ENCODE measurements around the gene CFAP97D2. TPM values are rescaled to one million over a fixed set of nuclear protein-coding genes. Genes with fewer than 3 reads are reported as not detected.

The CFAP97D2 gene
- total RNA-seq, 5 donors from 2014 or later (not counting 1 experiment from before 2014, with no cell fraction given), result 0.92 to 4.5 (median 2.6) TPM

DNA sequence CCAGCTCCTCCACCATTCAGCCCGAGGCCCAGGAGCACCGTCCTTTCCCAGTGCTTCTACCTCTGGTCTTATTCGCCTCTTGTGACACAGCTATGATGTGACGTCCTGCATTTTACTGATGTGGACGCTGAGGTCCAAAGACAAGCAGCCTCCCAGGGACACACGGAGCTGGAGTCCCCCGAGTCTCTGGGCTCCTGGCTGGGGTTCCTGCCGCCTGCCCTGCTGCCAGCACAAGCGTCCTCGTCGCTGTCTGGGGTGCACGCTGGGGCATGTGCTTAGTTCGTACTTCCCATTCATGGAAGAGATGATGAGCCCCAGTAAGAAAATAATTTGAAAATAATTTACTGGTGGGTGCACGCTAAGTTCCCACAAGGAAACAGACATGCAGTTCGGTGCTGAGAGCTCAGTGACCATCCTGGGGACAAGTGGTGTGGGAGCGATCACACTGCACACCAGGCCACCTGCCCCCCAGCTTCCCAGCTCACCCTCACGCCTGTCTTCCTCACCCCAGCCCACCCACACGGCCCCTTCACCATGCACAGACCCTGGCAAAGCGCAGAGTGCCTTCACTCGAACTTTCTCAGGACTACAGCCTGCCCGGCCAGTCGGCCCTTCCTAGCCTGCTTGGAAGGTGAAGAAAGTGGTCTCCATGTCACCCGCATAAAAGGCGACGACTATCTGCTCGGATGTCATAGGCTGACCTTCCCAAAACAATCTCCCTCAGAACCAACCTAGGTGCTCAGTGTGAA, 14.2 kb upstream of the CFAP97D2 start:
- H3K27ac Mint-ChIP-seq, result peak overlapping the region; percentile 36 to 84
- H3K4me1 ChIP-seq (ENCODE audit: control insufficient read depth in 1 of 2, extremely low read depth in 1 of 2, insufficient read depth in 2 of 2, low read length in 2 of 2), result peaks cover 20 to 66% of the 10 kb centered on the region in 2 experiments
- no peaks in the 10 kb centered on the region for H3K36me3 ChIP-seq (ENCODE audit: control insufficient read depth in 2 of 2, extremely low read depth in 1 of 2, insufficient read depth in 1 of 2, low read length in 1 of 2)
- H3K9me3 ChIP-seq, result no peaks in the 10 kb centered on the region
- H3K27me3 ChIP-seq (replicated peaks in 1 of 2; ENCODE audit: control insufficient read depth in 2 of 2, extremely low read depth in 1 of 2, insufficient read depth in 2 of 2, low read length in 1 of 2), result peaks cover 0 to 10% of the 10 kb centered on the region in 2 experiments
- ChIA-PET POLR2A (no interaction called here), CTCF (no interaction called here)
- no peaks in the 10 kb centered on the region for H3K27me3 Mint-ChIP-seq
- 92% methylated on average over 20 of the region's 26 CpGs for WGBS (ENCODE audit: insufficient coverage)
- H3K4me3 ChIP-seq (ENCODE audit: control insufficient read depth in 1 of 2, extremely low read depth in 1 of 2, low read length in 1 of 2), result no peak overlapping the region
- no peak for ATAC-seq (replicated peaks in 1 of 4)
- peaks cover 82 to 86% (median 84%) of the 10 kb centered on the region in 3 donors for H3K4me1 Mint-ChIP-seq
- no peak overlapping the region for H3K4me3 Mint-ChIP-seq
- no peak overlapping the region for H3K27ac ChIP-seq (ENCODE audit: low read length)
- H3K9me3 Mint-ChIP-seq, result peaks cover 0 to 4% (median 2%) of the 10 kb centered on the region in 3 donors
- DNase-seq, result no peak
- peaks cover 4% of the 10 kb centered on the region for H3K36me3 Mint-ChIP-seq

DNA sequence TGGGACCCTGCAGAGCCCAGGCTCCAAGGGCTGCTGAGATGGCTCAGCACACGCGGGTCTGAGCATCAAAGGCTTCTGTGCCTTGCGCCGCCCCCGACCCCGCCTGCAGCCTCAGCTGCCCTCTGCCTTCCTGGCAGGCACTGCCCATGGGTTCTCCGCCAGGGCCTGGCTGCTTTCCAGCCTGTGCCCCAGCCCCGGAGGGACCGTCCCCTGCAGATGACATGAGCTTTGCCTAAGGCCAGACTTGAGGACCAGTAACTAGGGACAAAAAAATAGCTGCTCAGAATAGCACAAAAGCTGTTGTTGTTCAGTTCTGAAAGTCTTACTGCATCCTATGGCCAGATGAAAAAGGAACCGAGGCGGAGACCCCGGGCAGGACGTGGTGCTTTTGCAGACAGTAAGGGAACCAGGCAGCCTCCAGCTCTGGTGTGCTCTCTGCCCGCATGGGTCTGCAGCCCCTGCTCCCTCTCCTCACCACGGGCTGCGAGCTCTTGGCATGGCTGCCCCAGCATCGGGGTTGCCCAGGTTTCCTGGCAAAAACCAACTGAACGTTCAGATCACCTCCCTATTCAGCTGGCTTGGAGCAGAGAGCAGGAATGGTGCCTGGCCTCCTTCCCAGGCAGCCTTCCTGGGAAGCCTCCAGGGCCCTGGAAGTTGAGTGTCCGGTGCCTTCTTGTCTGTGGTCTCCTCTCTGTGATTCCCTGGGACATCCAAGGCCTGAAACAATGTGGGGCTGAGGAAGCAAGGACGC, 12.5 kb upstream of the CFAP97D2 start:
- H3K9me3 ChIP-seq, result no peaks in the 10 kb centered on the region
- 75% methylated on average over 20 of the region's 20 CpGs for WGBS (ENCODE audit: insufficient coverage)
- peak overlapping the region; percentile 66 to 77 for H3K27ac Mint-ChIP-seq
- ChIA-PET CTCF (interaction anchor here in 1 of 2 donors (0.6 kb wide), 1 partner anchor 47 kb away, joined by 7 read pairs; no protein-coding TSS in a partner anchor), POLR2A (interaction anchor here in 1 of 2 donors (0.6 kb wide), 1 partner anchor 35 kb away, joined by 3 read pairs; no protein-coding TSS in a partner anchor)
- H3K27ac ChIP-seq (ENCODE audit: low read length), result no peak overlapping the region
- peaks cover 0 to 10% of the 10 kb centered on the region in 2 experiments for H3K27me3 ChIP-seq (replicated peaks in 1 of 2; ENCODE audit: control insufficient read depth in 2 of 2, extremely low read depth in 1 of 2, insufficient read depth in 2 of 2, low read length in 1 of 2)
- H3K4me3 Mint-ChIP-seq, result peak overlapping the region in 1 of 3 donors; percentile 51
- peaks cover 4% of the 10 kb centered on the region for H3K36me3 Mint-ChIP-seq
- H3K27me3 Mint-ChIP-seq, result no peaks in the 10 kb centered on the region
- H3K4me3 ChIP-seq (ENCODE audit: control insufficient read depth in 1 of 2, extremely low read depth in 1 of 2, low read length in 1 of 2), result no peak overlapping the region
- H3K36me3 ChIP-seq (ENCODE audit: control insufficient read depth in 2 of 2, extremely low read depth in 1 of 2, insufficient read depth in 1 of 2, low read length in 1 of 2), result no peaks in the 10 kb centered on the region
- H3K4me1 ChIP-seq (ENCODE audit: control insufficient read depth in 1 of 2, extremely low read depth in 1 of 2, insufficient read depth in 2 of 2, low read length in 2 of 2), result peaks cover 19 to 53% of the 10 kb centered on the region in 2 experiments
- DNase-seq, result no peak
- H3K4me1 Mint-ChIP-seq, result peaks cover 65 to 69% (median 67%) of the 10 kb centered on the region in 3 donors
- H3K9me3 Mint-ChIP-seq, result peaks cover under 1 to 4% (median 2%) of the 10 kb centered on the region in 3 donors
- ATAC-seq (replicated peaks in 1 of 4), result no peak

DNA sequence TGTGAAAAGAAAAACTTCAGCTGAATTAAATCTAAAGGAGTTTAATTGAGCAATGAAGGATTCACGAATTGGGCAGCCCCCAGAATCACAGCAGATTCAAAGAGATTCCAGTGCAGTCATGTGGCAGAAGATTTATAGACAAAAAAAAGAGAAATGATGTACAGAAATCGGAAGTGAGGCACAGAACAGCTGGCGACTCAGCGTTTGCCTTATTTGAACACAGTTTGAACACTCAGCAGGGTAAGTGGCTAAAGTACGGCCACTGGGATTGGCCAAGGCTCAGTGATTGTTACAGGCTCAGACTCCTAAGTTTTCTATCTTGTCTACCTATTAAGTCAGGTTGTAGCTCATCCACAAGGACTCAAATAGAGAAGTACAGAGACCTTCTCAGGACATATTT, 11.6 kb upstream of the CFAP97D2 start:
- Histone ChIP-seq H3K4me1 (ENCODE audit: control insufficient read depth in 1 of 2, extremely low read depth in 1 of 2, insufficient read depth in 2 of 2, low read length in 2 of 2) (peaks cover 13 to 45% of the 10 kb centered on the region in 2 experiments), H3K4me3 (ENCODE audit: control insufficient read depth in 1 of 2, extremely low read depth in 1 of 2, low read length in 1 of 2) (no peak overlapping the region), H3K27me3 (replicated peaks in 1 of 2; ENCODE audit: control insufficient read depth in 2 of 2, extremely low read depth in 1 of 2, insufficient read depth in 2 of 2, low read length in 1 of 2) (peaks cover 0 to 10% of the 10 kb centered on the region in 2 experiments), H3K9me3 (no peaks in the 10 kb centered on the region), H3K27ac (ENCODE audit: low read length) (no peak overlapping the region), H3K36me3 (ENCODE audit: control insufficient read depth in 2 of 2, extremely low read depth in 1 of 2, insufficient read depth in 1 of 2, low read length in 1 of 2) (no peaks in the 10 kb centered on the region)
- ChIA-PET POLR2A (interaction anchor here in 1 of 2 donors (0.6 kb wide), 1 partner anchor 57 kb away, joined by 4 read pairs; no protein-coding TSS in a partner anchor), CTCF (interaction anchor here in 1 of 2 donors (0.6 kb wide), 1 partner anchor 38 kb away, joined by 4 read pairs; no protein-coding TSS in a partner anchor)
- DNase-seq (peak in 1 of 35 experiments; percentile 29), ATAC-seq (replicated peaks in 1 of 4) (peak in 2 of 4 experiments; percentile 32 to 79)
- 75% methylated on average over 5 of the region's 5 CpGs for WGBS (ENCODE audit: insufficient coverage)
- Mint-ChIP-seq H3K27me3 (no peaks in the 10 kb centered on the region), H3K4me3 (peak overlapping the region in 1 of 3 donors; percentile 51), H3K27ac (peak overlapping the region; percentile 46 to 77), H3K4me1 (peaks cover 56 to 60% (median 58%) of the 10 kb centered on the region in 3 donors), H3K9me3 (peaks cover 4 to 6% (median 4%) of the 10 kb centered on the region in 3 donors), H3K36me3 (peaks cover 4% of the 10 kb centered on the region)

DNA sequence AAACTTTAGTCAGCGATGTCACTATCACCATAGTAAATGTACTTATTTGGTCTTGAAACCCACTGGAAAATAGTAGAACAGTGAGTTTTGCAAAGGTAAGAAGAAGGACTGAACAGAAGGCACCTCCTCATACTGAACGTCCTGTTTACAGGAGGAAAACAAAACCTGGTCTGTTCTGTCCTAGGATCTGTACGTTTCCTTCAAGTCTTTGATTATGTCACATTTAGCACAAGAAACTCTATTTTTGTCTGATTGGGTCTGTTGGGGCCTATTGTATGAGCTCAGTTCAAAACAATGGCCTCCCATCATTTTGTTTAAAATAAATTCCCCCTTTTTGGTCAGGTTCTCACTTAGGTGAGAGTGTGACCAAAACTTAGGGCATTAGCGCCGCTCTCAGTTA, 11.2 kb upstream of the CFAP97D2 start:
- H3K4me3 Mint-ChIP-seq, result peak overlapping the region in 1 of 3 donors; percentile 51
- ATAC-seq (replicated peaks in 1 of 4), result peak; percentile 43 to 75 (median 58)

DNA sequence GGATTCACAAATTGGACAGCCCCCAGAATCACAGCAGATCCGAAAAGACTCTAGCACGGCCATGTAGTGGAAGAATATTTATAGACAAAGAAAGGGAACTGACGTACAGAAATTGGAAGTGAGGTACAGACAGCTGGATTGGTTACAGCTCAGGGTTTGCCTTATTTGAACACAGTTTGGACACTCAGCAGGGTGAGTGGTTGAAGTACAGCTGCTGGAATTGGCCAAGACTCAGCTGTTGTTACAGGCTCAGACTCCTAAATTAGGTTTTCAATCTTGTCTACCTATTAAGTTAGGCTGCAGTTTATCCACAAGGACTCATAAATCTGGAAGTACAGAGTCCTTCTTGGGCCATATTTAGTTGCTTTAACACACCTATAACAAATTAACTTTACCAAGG, 5.8 kb upstream of the CFAP97D2 start:
- no peak for ATAC-seq (replicated peaks in 1 of 4)
- peaks cover 4 to 21% (median 11%) of the 10 kb centered on the region in 3 donors for H3K9me3 Mint-ChIP-seq
- CTCF ChIA-PET, result no interaction called here
- Histone ChIP-seq H3K27me3 (replicated peaks in 1 of 2; ENCODE audit: control insufficient read depth in 2 of 2, extremely low read depth in 1 of 2, insufficient read depth in 2 of 2, low read length in 1 of 2) (no peaks in the 10 kb centered on the region), H3K9me3 (no peaks in the 10 kb centered on the region), H3K4me1 (ENCODE audit: control insufficient read depth in 1 of 2, extremely low read depth in 1 of 2, insufficient read depth in 2 of 2, low read length in 2 of 2) (peaks cover 0 to 35% of the 10 kb centered on the region in 2 experiments), H3K27ac (ENCODE audit: low read length) (no peak overlapping the region), H3K36me3 (ENCODE audit: control insufficient read depth in 2 of 2, extremely low read depth in 1 of 2, insufficient read depth in 1 of 2, low read length in 1 of 2) (no peaks in the 10 kb centered on the region), H3K4me3 (ENCODE audit: control insufficient read depth in 1 of 2, extremely low read depth in 1 of 2, low read length in 1 of 2) (no peak overlapping the region)
- POLR2A ChIA-PET, result no interaction called here
- H3K4me3 Mint-ChIP-seq, result no peak overlapping the region
- H3K4me1 Mint-ChIP-seq, result peaks cover 26 to 52% (median 36%) of the 10 kb centered on the region in 3 donors
- 92% methylated on average over 2 of the region's 3 CpGs for WGBS (ENCODE audit: insufficient coverage)
- DNase-seq, result no peak
- no peak overlapping the region for H3K27ac Mint-ChIP-seq
- no peaks in the 10 kb centered on the region for H3K27me3 Mint-ChIP-seq
- peaks cover 6% of the 10 kb centered on the region for H3K36me3 Mint-ChIP-seq

More for the DNA sequence above, 11.2 kb upstream of the CFAP97D2 start:
- no peak for DNase-seq
- ChIA-PET POLR2A (interaction anchor here in 1 of 2 donors (0.6 kb wide), 2 partner anchors 20 to 57 kb away, joined by 4 to 6 read pairs; no protein-coding TSS in a partner anchor), CTCF (interaction anchor here in 1 of 2 donors (0.6 kb wide), 1 partner anchor 38 kb away, joined by 4 read pairs; no protein-coding TSS in a partner anchor)
- Histone ChIP-seq H3K27ac (ENCODE audit: low read length) (no peak overlapping the region), H3K4me1 (ENCODE audit: control insufficient read depth in 1 of 2, extremely low read depth in 1 of 2, insufficient read depth in 2 of 2, low read length in 2 of 2) (peaks cover 10 to 40% of the 10 kb centered on the region in 2 experiments), H3K4me3 (ENCODE audit: control insufficient read depth in 1 of 2, extremely low read depth in 1 of 2, low read length in 1 of 2) (no peak overlapping the region), H3K27me3 (replicated peaks in 1 of 2; ENCODE audit: control insufficient read depth in 2 of 2, extremely low read depth in 1 of 2, insufficient read depth in 2 of 2, low read length in 1 of 2) (peaks cover 0 to 10% of the 10 kb centered on the region in 2 experiments), H3K36me3 (ENCODE audit: control insufficient read depth in 2 of 2, extremely low read depth in 1 of 2, insufficient read depth in 1 of 2, low read length in 1 of 2) (no peaks in the 10 kb centered on the region), H3K9me3 (no peaks in the 10 kb centered on the region)
- peaks cover 4% of the 10 kb centered on the region for H3K36me3 Mint-ChIP-seq
- 100% methylated on average over 2 of the region's 5 CpGs for WGBS (ENCODE audit: insufficient coverage)
- H3K27me3 Mint-ChIP-seq, result no peaks in the 10 kb centered on the region
- peaks cover 4 to 6% (median 5%) of the 10 kb centered on the region in 3 donors for H3K9me3 Mint-ChIP-seq
- peaks cover 52 to 55% (median 54%) of the 10 kb centered on the region in 3 donors for H3K4me1 Mint-ChIP-seq
- peak overlapping the region; percentile 46 to 77 for H3K27ac Mint-ChIP-seq

DNA sequence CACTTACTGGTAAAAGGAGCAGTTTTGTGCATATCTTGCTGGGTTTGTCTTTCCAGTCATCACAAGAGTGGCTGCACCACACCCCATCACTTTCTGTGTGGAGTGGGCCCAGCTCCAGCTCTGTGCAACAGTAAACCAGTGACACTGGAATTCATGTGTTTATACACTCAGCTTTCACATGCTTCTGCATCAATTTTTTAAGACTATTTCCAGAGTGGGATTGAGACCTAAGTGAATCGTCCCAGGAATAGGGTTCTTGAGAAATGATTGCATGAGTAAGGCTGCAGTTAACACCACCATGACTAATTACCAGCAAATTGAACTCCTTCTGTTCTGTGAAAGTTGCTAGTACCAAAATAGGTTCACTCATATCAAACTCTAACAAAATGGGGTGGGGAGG, 5.3 kb upstream of the CFAP97D2 start:
- peaks cover 0 to 38% of the 10 kb centered on the region in 2 experiments for H3K4me1 ChIP-seq (ENCODE audit: control insufficient read depth in 1 of 2, extremely low read depth in 1 of 2, insufficient read depth in 2 of 2, low read length in 2 of 2)
- no peak overlapping the region for H3K4me3 ChIP-seq (ENCODE audit: control insufficient read depth in 1 of 2, extremely low read depth in 1 of 2, low read length in 1 of 2)
- WGBS (ENCODE audit: insufficient coverage), result no CpG with 5 or more reads among the region's 1 CpG
- H3K27ac Mint-ChIP-seq, result peak overlapping the region; percentile 57 to 77
- CTCF ChIA-PET, result no interaction called here
- H3K27me3 Mint-ChIP-seq, result peaks cover 0 to 4% of the 10 kb centered on the region in 2 donors
- H3K27me3 ChIP-seq (replicated peaks in 1 of 2; ENCODE audit: control insufficient read depth in 2 of 2, extremely low read depth in 1 of 2, insufficient read depth in 2 of 2, low read length in 1 of 2), result no peaks in the 10 kb centered on the region
- H3K9me3 ChIP-seq, result no peaks in the 10 kb centered on the region
- POLR2A ChIA-PET, result no interaction called here
- no peaks in the 10 kb centered on the region for H3K36me3 ChIP-seq (ENCODE audit: control insufficient read depth in 2 of 2, extremely low read depth in 1 of 2, insufficient read depth in 1 of 2, low read length in 1 of 2)
- H3K27ac ChIP-seq (ENCODE audit: low read length), result no peak overlapping the region
- H3K4me3 Mint-ChIP-seq, result no peak overlapping the region
- ATAC-seq (replicated peaks in 1 of 4) (no peak), DNase-seq (no peak)
- H3K36me3 Mint-ChIP-seq, result peaks cover 6% of the 10 kb centered on the region
- H3K4me1 Mint-ChIP-seq, result peaks cover 26 to 53% (median 38%) of the 10 kb centered on the region in 3 donors
- peaks cover 4 to 21% (median 11%) of the 10 kb centered on the region in 3 donors for H3K9me3 Mint-ChIP-seq

All from T-cell (primary cell).